ENCODE results near the gene ATP6V0D1.

ATP6V0D1 gene

GRCh38 chr16:67504031-67505021 lies 23.4 kb upstream of the ATP6V0D1 start:
- peak; percentile 88 to 96 (median 94) for DNase-seq

GRCh38 chr16:67499106-67499505 lies 18.1 kb upstream of the ATP6V0D1 start:
- DNase-seq, result no peak

GRCh38 chr16:67490335-67491096 lies 9.6 kb upstream of the ATP6V0D1 start:
- peak; percentile 54 to 89 (median 77) for DNase-seq

- DNase-seq, result no peak
Observed at GRCh38 chr16:67489401-67490083, 8.6 kb upstream of the ATP6V0D1 start.

- DNase-seq, result peak in 3 of 4 experiments; percentile 34 to 43 (median 39)
Observed at GRCh38 chr16:67487561-67487960, 6.6 kb upstream of the ATP6V0D1 start.

GRCh38 chr16:67486805-67487204 lies 5.8 kb upstream of the ATP6V0D1 start:
- DNase-seq, result peak; percentile 52 to 77 (median 74)

GRCh38 chr16:67483731-67484525 lies 3.0 kb upstream of the ATP6V0D1 start:
- DNase-seq, result no peak

- DNase-seq, result no peak
Observed at GRCh38 chr16:67483150-67483549, 2.2 kb upstream of the ATP6V0D1 start, which contains the start of gene AGRP. Gene AGRP (minus strand): TSS chr16:67483547. CDS start chr16:67483398, 149 bp downstream.

- no peak for DNase-seq
Observed at GRCh38 chr16:67482233-67482924, 1.4 kb upstream of the ATP6V0D1 start.

- DNase-seq, result peak in 2 of 4 experiments; percentile 53 to 58
Observed at GRCh38 chr16:67481561-67482232, 740 bp upstream of the ATP6V0D1 start.

GRCh38 chr16:67477960-67478554 lies 2.9 kb downstream of the ATP6V0D1 start:
- DNase-seq, result no peak

GRCh38 chr16:67474551-67475455 lies 6.2 kb downstream of the ATP6V0D1 start:
- DNase-seq, result peak in 3 of 4 experiments; percentile 53 to 63 (median 59)

- no peak for DNase-seq
Observed at GRCh38 chr16:67471758-67472384, 9.1 kb downstream of the ATP6V0D1 start.

GRCh38 chr16:67470359-67470758 lies 10.6 kb downstream of the ATP6V0D1 start:
- DNase-seq, result peak in 1 of 4 experiments; percentile 37

GRCh38 chr16:67468731-67469130 lies 12.2 kb downstream of the ATP6V0D1 start:
- DNase-seq, result no peak

- DNase-seq, result no peak
Observed at GRCh38 chr16:67466581-67466980, 14.4 kb downstream of the ATP6V0D1 start.

- DNase-seq, result no peak
Observed at GRCh38 chr16:67464565-67464964, 16.4 kb downstream of the ATP6V0D1 start.

GRCh38 chr16:67463691-67464090 lies 17.3 kb downstream of the ATP6V0D1 start:
- DNase-seq, result no peak

All from suppressor macrophage (primary cell).